NCI-H187 treated with DMSO at 0.1 percent for 48 hours (cell line): Measurements from ENCODE around the gene USP24.
"Not testable (repeated sequence)": the region's sequence is repeated elsewhere in the genome, so short reads cannot be mapped to it uniquely, and the experiment has no call there.

Experiments used
- DNase-seq: peaks from one replicate; lab custom pipeline; 2025; lab: John Stamatoyannopoulos, UW

The USP24 gene

DNA sequence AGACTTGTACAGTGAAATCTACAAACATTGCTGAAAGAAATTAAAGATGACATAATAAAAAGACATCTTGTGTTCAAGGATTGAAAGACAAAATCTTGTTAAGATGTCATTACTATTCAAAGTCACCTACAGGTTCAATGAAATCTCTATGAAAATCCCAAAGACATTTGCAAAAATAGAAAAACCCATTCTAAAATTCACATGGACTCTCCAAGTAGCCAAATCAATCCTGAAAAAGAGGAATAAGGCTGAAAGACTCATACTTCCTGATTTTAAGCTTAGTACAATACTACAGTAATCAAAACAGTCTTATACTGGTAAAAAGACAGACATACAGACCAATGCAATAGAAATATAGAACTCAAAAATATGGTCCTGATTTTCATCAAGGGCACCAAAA is 97.2 kb downstream of the USP24 start:
- no peak for DNase-seq

DNA sequence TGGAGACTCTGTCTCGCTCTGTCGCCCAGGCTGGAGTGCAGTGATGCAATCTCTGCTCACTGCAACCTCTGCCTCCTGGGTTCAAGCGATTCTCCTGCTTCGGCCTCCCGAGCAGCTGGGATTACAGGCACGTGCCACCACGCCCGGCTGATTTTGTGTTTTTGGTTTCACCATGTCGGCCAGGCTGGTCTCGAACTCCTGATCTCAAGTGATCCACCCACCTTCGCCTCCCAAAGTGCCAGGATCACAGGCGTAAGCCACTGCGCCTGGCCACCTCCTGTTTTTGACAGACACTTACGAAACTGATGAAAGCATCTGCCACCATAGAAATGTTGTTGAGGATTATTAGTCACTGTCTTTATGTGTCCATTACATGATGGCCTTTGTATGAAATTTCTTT is 106.2 kb downstream of the USP24 start:
- not testable (repeated sequence) for DNase-seq

DNA sequence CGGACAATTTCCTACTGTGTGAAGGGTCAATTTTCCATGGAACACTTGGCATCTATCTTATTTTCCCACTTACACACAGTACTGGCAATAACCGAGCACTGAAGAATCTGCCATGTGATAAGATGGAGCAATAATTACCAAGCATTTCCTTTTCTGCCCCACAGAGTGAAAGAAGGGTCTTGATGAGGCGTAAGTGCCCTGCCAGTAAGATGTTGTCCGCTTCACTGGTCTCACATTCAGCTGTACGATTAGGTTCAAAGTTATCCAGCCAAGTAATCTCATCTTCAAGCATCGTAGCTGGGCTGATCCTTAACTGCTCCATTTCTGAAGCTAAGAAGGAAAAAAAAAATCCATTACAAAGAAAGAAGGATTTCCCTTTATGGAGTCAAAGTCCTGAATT is 108.1 kb downstream of the USP24 start:
- no peak for DNase-seq

- DNase-seq: no peak
Observed at GRCh38 chr1:55103891-55104290, 111.3 kb downstream of the USP24 start.

GRCh38 chr1:55095095-55095494 is 120.1 kb downstream of the USP24 start:
- no peak for DNase-seq

DNA sequence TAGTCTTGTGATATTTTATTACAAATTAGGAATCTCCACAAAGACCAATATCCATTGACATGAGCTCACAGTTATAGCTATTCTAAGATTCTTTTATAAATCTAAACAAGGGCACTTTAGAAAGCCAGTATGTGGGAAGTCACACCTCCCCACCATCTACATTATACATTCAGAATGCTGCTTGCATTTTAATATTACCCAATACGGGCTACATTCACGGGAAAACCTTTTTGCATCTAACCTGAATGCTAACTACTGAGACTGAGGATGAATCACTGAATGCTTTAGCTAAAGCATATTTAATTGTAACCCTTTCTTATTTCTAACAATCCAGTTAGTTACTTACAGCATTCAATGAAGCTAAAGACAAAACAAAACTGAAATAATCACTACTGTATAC is 122.7 kb downstream of the USP24 start:
- no peak for DNase-seq

DNA sequence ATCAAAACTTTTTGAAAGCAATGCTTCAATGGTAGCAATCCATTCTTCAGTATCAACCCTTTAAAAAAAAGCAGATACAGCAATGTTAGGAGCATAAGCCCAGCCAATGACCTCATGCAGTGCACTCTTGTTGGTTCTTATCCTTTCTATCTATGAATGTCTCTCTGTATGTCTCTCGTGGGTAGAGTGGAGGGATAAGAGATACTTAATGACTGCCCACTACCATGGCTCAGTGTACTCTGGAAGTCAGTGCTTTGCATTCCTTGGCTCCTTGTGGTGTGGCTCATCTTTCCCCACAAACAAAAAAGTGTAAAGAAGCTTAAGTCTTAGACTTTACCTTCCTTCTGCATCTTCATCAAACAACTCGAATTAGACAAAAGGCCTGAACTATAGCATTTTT is 125.5 kb downstream of the USP24 start:
- DNase-seq: no peak

DNA sequence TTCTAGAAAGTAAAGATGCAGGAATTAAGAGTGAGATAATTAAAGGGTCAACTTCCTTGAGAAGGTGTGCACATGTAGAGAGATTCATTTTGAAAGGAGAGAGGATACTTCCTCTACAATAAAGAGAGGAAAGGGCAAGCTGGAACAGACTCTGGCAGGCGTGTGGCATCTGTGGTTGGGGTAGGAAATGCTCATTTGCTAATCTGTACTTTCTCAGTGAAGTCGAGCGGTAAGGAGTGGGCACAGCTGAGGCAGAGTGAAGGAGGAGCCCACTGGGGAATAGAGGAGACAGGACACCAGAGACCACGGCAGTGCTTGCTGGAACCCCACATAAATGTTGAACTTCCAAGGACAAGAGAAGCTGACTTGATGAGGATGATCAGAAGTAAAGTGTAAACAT is 126.8 kb downstream of the USP24 start:
- no peak for DNase-seq

DNA sequence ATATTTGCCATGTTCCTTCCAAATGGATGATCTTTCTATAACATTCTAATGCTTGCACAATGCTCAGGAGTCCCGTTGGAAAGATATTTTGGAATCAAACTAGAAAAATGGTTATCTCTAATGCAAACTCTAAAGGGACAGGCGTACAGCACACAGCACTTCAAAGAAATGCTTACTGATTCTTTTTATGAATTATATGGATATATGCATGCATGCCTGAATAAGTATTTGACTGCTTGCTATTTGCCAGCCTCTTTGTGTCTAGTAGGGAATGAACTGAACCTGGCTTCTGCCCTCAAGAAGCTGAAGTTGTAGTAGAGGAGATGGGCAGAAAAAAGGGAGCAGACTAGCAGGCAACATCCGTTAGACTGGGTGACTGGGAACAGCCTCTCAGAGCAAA is 127.7 kb downstream of the USP24 start:
- DNase-seq: no peak

DNA sequence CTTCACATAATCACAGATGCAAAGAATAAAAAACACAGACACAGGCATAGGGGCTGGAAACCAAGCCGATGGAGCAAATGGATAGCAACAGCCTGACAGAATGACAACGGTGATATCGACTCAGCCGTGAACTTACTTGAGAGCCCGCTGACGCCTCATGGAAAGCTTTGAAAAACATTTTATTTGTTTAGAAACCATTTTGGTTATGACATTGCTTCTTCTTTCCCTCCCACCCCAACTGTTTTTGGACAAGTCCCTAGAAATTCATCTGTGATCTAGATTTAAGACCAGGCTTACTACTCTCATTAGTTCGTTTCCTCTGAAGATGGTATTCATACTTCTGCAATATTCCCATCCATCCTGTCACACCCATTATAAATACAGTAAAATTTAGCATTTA is 130.9 kb downstream of the USP24 start:
- DNase-seq: no peak

DNA sequence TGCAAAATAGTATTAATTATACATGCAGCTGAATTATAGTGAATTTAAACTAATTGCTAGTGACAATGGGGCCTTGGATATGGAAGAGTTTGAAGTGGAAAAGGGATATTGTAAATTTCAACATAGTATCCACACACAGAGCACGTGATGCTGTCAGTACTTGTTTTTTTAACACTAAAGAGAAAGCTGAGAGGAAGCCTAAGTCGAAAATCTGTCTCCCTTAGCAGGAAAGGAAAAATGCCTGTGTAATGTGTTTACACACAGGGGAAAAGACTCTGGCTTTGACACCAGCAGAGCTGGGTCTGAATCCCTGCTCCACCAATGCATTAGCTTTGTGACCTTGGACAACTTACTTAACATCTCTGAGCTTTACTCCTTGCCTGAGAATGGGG is 133.3 kb downstream of the USP24 start:
- no peak for DNase-seq

DNA sequence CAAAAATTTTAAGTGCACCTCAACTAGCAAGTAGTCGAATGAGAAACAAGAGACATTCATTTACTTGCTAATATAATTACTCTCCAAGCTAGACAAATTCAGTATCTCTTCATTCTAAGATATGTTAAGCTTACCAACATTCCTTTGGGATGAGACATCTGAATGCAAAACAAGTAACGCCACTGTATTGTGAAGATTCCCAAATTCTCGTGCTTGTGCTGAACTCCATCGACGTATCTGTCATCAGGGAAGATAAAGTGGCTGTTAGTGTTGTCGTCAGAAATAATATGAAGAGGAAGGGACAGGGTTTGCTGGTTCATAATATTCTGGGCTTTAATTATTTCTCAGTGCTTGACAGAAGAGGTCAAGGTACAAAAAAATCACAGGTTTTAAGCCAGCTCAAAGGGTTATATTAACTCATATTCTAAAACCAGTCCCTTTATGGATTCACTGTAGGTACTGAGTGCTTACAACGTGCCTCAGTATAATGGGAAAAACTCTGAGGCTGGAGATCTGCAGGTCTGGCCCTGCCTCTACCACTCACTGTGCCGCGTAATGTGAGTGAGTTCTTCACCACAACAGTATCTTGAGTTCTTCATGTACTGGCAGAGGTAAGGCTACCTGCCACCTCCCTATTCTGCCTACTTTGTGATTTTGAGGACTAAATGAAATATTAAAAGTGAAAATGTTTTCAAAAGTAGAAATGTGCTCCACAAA is 133.8 kb downstream of the USP24 start:
- DNase-seq: no peak

GRCh38 chr1:55079651-55080050 is 135.5 kb downstream of the USP24 start:
- no peak for DNase-seq

- no peak for DNase-seq
Observed at GRCh38 chr1:55078470-55078869, 136.7 kb downstream of the USP24 start.

GRCh38 chr1:55076356-55076755 is 138.8 kb downstream of the USP24 start:
- no peak for DNase-seq

DNA sequence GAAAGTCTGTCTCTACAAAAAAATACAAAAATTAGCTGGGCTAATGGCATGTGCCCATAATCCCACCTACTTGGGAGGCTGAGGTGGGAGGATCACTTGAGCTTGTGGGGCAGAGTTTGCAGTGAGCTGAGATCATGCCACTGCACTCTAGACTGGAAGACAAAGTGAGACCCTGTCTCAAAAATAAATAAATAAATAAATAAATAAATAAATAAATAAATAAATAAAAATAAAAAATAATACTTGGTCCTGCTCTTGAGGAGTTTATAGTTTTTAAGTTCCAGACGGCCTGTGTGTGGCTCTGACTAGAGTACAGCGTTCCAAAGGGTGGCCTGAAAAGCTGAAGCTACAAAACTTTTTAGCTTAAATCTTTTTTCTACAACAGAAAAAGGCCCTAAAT is 140.7 kb downstream of the USP24 start:
- DNase-seq: no peak

GRCh38 chr1:55073187-55073916 is 141.8 kb downstream of the USP24 start:
- DNase-seq: peak; percentile 86

DNA sequence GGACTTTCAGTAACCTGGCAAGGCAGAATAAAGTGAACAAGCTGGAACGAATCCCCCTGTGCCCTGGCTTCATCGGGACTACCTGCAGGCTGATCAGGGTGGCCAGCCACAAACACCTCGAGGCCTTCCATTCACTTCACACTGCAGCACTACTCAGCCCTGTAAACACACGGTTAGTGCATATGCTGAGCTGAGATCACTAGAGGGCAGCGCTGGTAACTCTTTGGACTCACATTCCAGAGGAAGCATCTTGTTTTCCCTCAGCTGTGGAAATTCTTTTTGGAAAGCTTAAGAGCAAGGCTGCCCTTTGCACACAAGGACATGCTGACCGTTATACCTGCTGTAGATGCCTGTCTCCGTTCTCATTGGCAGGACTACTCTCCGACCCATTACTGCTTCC is 143.7 kb downstream of the USP24 start:
- DNase-seq: no peak

DNA sequence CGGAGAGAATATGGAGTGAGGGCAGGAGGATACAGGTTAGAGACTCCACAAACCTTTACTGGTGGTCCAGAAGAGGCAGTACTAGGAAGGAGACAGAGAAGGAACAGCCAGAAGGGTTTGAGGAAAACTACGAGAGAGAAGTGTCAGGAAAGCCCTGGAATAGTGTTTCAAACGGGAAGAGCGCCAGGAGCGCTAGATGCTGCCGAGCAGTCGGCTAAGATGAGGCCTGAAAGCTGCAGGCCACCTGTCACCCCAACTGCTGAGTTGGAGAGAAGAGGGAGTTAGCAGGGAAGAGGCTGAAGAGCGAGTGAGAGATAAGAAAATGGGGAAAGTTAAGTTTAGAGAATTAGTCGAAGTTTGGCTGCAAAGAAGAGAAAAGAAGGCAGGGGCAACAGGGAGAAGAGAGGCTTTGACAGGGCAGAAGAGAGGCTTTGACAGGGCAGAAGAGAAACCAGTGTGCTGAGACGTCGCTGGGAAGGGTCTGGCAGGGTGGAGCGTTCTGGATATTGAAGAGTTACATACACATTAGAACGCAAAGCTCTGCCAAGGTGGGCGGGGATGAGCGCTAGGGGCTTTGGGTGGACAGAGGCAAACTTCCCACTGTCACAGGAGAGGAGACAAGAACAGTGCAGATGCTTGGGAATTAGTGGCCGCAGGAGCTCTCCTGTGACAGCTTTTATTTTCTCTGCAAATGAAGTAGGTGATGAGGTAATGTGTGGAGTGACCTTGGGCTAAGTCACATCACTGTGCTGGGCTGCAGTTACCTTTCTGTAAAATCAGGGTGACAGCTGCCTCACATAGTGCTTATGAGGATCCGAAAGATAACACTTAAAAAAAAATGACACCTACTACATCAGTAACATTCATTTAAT is 144.6 kb downstream of the USP24 start:
- DNase-seq: no peak

DNA sequence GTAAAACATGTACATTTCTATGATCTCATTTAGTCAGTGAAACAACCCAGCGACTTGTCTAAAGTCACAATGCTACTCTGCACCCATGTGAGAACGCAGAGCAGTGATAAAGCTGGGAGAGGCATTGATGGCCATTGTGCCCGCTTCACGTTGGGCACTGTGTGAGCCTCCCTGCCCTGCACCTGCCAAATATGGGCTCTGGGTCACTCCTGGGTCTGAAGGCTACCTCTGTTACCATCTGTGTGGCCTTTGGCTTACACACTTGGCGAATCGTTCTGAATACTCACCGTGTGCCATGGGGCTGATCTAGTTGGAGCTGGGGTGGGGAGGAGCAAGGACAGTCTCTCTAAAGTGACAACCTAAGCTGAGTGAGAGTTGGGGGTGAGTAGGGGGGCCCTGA is 145.9 kb downstream of the USP24 start:
- no peak for DNase-seq

DNA sequence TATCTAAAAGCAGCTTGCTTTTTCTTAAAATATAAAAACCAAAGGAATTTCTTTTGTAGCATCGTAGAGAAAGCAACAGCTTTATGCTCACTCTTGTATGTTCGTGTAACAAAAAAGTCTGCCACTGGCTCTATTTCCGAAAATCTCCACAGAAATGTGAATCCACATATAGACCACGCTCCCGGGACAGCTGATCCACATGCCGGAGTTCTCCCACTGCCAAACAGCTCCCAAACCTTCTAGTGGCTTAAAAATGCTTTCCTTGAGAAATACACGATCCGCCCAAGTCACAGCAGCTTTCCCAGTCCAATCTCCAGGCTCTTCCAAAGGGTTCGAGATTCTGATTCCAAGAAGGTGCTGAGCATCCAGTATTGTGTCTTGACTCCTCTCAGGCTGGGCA is 146.5 kb downstream of the USP24 start:
- no peak for DNase-seq

GRCh38 chr1:55067914-55068313 is 147.2 kb downstream of the USP24 start:
- DNase-seq: no peak
